ENCODE measurements around the gene NFATC2.

NFATC2 gene

GRCh38 chr20:51428401-51429143 is 113.9 kb downstream of the NFATC2 start:
- no peak for TF ChIP-seq ZNF274 (IDR thresholded peaks at IDR 0.05; ENCODE audit: low read depth, low read length)
- no peak for TF ChIP-seq SUZ12 (IDR thresholded peaks at IDR 0.05; ENCODE audit: extremely low read depth, insufficient read depth, insufficient read length)
- TF ChIP-seq YY1 (IDR thresholded peaks at IDR 0.05; ENCODE audit: insufficient read depth, insufficient read length): no peak
- Histone ChIP-seq H3K9me3 (ENCODE audit: insufficient read depth, low read length) (no peaks in the 10 kb centered on the region), H3K4me1 (ENCODE audit: insufficient read depth, insufficient read length) (peaks cover 23% of the 10 kb centered on the region), H3K4me3 (ENCODE audit: insufficient read length, low read depth) (no peak overlapping the region), H3K27me3 (ENCODE audit: insufficient read depth, insufficient read length) (no peaks in the 10 kb centered on the region), H3K9ac (ENCODE audit: insufficient read length, low read depth) (peak overlapping the region; percentile 2), H3K36me3 (ENCODE audit: insufficient read depth, insufficient read length, low read length) (peaks cover 17% of the 10 kb centered on the region)
- DNase-seq (ENCODE audit: low read depth, low spot score): no peak

GRCh38 chr20:51427651-51428291 is 114.7 kb downstream of the NFATC2 start:
- Histone ChIP-seq H3K4me3 (ENCODE audit: insufficient read length, low read depth) (no peak overlapping the region), H3K9me3 (ENCODE audit: insufficient read depth, low read length) (no peaks in the 10 kb centered on the region), H3K27me3 (ENCODE audit: insufficient read depth, insufficient read length) (no peaks in the 10 kb centered on the region), H3K4me1 (ENCODE audit: insufficient read depth, insufficient read length) (peaks cover 23% of the 10 kb centered on the region), H3K36me3 (ENCODE audit: insufficient read depth, insufficient read length, low read length) (peaks cover 14% of the 10 kb centered on the region), H3K9ac (ENCODE audit: insufficient read length, low read depth) (peak overlapping the region; percentile 2)
- no peak for DNase-seq (ENCODE audit: low read depth, low spot score)
- TF ChIP-seq YY1 (IDR thresholded peaks at IDR 0.05; ENCODE audit: insufficient read depth, insufficient read length) (no peak), SUZ12 (IDR thresholded peaks at IDR 0.05; ENCODE audit: extremely low read depth, insufficient read depth, insufficient read length) (no peak), ZNF274 (IDR thresholded peaks at IDR 0.05; ENCODE audit: low read depth, low read length) (no peak)

- H3K36me3 ChIP-seq (ENCODE audit: insufficient read depth, insufficient read length, low read length): peaks cover 7% of the 10 kb centered on the region
- TF ChIP-seq SUZ12 (IDR thresholded peaks at IDR 0.05; ENCODE audit: extremely low read depth, insufficient read depth, insufficient read length) (no peak), YY1 (IDR thresholded peaks at IDR 0.05; ENCODE audit: insufficient read depth, insufficient read length) (no peak), ZNF274 (IDR thresholded peaks at IDR 0.05; ENCODE audit: low read depth, low read length) (no peak)
- no peaks in the 10 kb centered on the region for H3K9me3 ChIP-seq (ENCODE audit: insufficient read depth, low read length)
- no peak overlapping the region for H3K9ac ChIP-seq (ENCODE audit: insufficient read length, low read depth)
- no peak for DNase-seq (ENCODE audit: low read depth, low spot score)
- H3K27me3 ChIP-seq (ENCODE audit: insufficient read depth, insufficient read length): no peaks in the 10 kb centered on the region
- no peak overlapping the region for H3K4me3 ChIP-seq (ENCODE audit: insufficient read length, low read depth)
- peaks cover 23% of the 10 kb centered on the region for H3K4me1 ChIP-seq (ENCODE audit: insufficient read depth, insufficient read length)
Observed at GRCh38 chr20:51426718-51427650, 115.5 kb downstream of the NFATC2 start.

- Histone ChIP-seq H3K4me3 (ENCODE audit: insufficient read length, low read depth) (no peak overlapping the region), H3K36me3 (ENCODE audit: insufficient read depth, insufficient read length, low read length) (peaks cover 5% of the 10 kb centered on the region), H3K27me3 (ENCODE audit: insufficient read depth, insufficient read length) (no peaks in the 10 kb centered on the region), H3K4me1 (ENCODE audit: insufficient read depth, insufficient read length) (peaks cover 23% of the 10 kb centered on the region), H3K9ac (ENCODE audit: insufficient read length, low read depth) (peak overlapping the region; percentile 54), H3K9me3 (ENCODE audit: insufficient read depth, low read length) (no peaks in the 10 kb centered on the region)
- DNase-seq (ENCODE audit: low read depth, low spot score): no peak
- TF ChIP-seq ZNF274 (IDR thresholded peaks at IDR 0.05; ENCODE audit: low read depth, low read length) (no peak), YY1 (IDR thresholded peaks at IDR 0.05; ENCODE audit: insufficient read depth, insufficient read length) (no peak), SUZ12 (IDR thresholded peaks at IDR 0.05; ENCODE audit: extremely low read depth, insufficient read depth, insufficient read length) (no peak)
Observed at GRCh38 chr20:51425347-51426106, 117.0 kb downstream of the NFATC2 start.

- Histone ChIP-seq H3K36me3 (ENCODE audit: insufficient read depth, insufficient read length, low read length) (peaks cover 5% of the 10 kb centered on the region), H3K4me1 (ENCODE audit: insufficient read depth, insufficient read length) (peaks cover 23% of the 10 kb centered on the region), H3K9ac (ENCODE audit: insufficient read length, low read depth) (peak overlapping the region; percentile 22)
Observed at GRCh38 chr20:51424270-51425117, 118.0 kb downstream of the NFATC2 start.

GRCh38 chr20:51423810-51424209 is 118.7 kb downstream of the NFATC2 start:
- H3K4me1 ChIP-seq (ENCODE audit: insufficient read depth, insufficient read length): peaks cover 23% of the 10 kb centered on the region
- TF ChIP-seq SUZ12 (IDR thresholded peaks at IDR 0.05; ENCODE audit: extremely low read depth, insufficient read depth, insufficient read length) (no peak), ZNF274 (IDR thresholded peaks at IDR 0.05; ENCODE audit: low read depth, low read length) (no peak), YY1 (IDR thresholded peaks at IDR 0.05; ENCODE audit: insufficient read depth, insufficient read length) (no peak)
- H3K9ac ChIP-seq (ENCODE audit: insufficient read length, low read depth): peak overlapping the region; percentile 22
- H3K36me3 ChIP-seq (ENCODE audit: insufficient read depth, insufficient read length, low read length): no peaks in the 10 kb centered on the region
- H3K9me3 ChIP-seq (ENCODE audit: insufficient read depth, low read length): no peaks in the 10 kb centered on the region
- no peaks in the 10 kb centered on the region for H3K27me3 ChIP-seq (ENCODE audit: insufficient read depth, insufficient read length)
- H3K4me3 ChIP-seq (ENCODE audit: insufficient read length, low read depth): no peak overlapping the region
- peak; percentile 95 for DNase-seq (ENCODE audit: low read depth, low spot score)

More at GRCh38 chr20:51424270-51425117, 118.0 kb downstream of the NFATC2 start:
- DNase-seq (ENCODE audit: low read depth, low spot score): no peak
- TF ChIP-seq YY1 (IDR thresholded peaks at IDR 0.05; ENCODE audit: insufficient read depth, insufficient read length): no peak
- no peak for TF ChIP-seq ZNF274 (IDR thresholded peaks at IDR 0.05; ENCODE audit: low read depth, low read length)
- TF ChIP-seq SUZ12 (IDR thresholded peaks at IDR 0.05; ENCODE audit: extremely low read depth, insufficient read depth, insufficient read length): no peak
- no peaks in the 10 kb centered on the region for H3K27me3 ChIP-seq (ENCODE audit: insufficient read depth, insufficient read length)
- H3K9me3 ChIP-seq (ENCODE audit: insufficient read depth, low read length): no peaks in the 10 kb centered on the region
- H3K4me3 ChIP-seq (ENCODE audit: insufficient read length, low read depth): peak overlapping the region; percentile 5

Measured in NT2/D1 (cell line).